GM18861 (cell line): Measurements from ENCODE around the gene FRMD4A.
"Not testable (repeated sequence)": the region's sequence is repeated elsewhere in the genome, so short reads cannot be mapped to it uniquely, and the experiment has no call there.

Source experiments
- ATAC-seq: cut with Tn5 transposase; IDR thresholded peaks from one replicate; pipeline ENCODE4 v1.9.1; 2021; ENCODE audit not compliant: unreplicated experiment

Gene FRMD4A

GRCh38 chr10:14116837-14117236 is 213.9 kb downstream of the FRMD4A start:
- no peak for ATAC-seq

GRCh38 chr10:14116021-14116420 is 214.7 kb downstream of the FRMD4A start:
- no peak for ATAC-seq

DNA sequence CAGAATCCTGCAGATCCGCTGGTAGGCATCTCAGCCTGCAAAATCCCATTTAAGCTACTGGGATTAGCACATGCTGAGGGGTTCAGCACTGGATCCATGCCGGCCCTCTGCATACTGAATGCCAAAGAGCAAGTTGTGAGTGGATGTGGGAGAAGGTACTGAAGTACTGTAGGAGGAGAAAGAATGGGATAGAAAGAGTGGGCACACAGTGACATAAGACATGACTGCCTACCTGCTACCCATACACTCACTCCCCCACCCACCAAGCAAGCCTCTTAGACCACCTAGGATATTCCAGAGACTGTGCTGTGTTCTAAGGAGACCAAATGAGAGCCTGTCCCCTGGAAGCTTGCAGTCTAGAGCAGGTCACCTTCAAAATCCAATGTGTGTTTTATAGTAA is 215.9 kb downstream of the FRMD4A start:
- ATAC-seq, result no peak

- no peak for ATAC-seq
Observed at GRCh38 chr10:14112056-14112455, 218.7 kb downstream of the FRMD4A start.

- ATAC-seq, result no peak
Observed at GRCh38 chr10:14111208-14111607, 219.5 kb downstream of the FRMD4A start.

DNA sequence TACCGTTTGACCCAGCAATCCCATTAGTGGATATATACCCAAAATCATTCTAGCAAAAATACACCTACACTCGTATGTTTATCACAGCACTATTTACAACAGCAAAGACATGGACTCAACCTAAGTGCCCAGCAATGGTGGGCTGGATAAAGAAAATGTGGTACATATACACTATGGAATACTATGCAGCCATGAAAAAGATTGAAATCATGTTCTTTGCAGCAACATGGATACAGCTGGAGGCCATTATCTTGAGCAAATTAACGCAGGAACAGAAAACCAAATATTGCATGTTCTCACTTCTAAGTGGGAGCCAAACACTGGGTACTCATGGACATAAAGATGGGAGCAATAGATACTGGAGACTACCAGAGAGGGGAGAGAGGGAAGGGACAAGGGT is 223.9 kb downstream of the FRMD4A start:
- no peak for ATAC-seq

- no peak for ATAC-seq
Observed at GRCh38 chr10:14102056-14102455, 228.7 kb downstream of the FRMD4A start.

DNA sequence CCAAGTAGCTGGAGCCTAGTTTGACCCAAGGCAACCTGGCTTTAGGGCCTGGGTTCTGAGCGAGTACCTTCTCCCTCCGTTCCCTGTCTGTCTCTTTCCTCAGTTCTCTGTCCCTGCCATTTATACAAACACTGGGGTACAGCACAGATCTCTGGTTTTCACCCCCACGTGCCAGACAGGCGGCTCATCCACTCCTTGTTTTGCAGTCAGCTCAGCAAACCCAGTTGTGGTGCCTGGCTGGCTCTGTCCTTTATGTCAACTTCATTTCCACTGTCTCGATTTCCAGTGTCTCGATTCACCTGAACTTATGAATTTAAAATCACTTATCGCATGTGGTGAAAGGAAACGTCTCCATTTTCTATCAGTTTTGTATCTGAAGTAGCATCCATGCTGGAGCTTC is 230.8 kb downstream of the FRMD4A start:
- no peak for ATAC-seq

- no peak for ATAC-seq
Observed at GRCh38 chr10:14093730-14094484, 236.8 kb downstream of the FRMD4A start.

DNA sequence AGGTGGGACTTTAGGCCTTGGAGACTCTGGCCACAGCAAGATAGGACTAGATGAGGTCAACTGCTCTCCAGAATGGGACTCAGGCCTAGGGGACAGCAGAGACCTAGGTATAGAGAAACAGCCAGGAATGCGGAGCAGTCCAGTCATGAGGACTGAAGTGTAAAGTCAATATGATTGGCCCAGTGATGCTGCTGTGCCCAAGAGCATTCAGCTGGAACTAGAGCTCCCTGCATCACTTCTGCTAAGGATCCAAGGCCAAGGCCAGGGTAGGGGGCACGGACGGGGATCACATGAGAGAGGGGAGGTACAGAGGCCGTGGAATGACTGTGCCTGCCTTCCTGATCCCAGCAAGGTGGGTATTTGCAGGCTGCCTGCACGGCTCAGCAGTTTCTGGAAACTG is 237.9 kb downstream of the FRMD4A start:
- ATAC-seq, result no peak

DNA sequence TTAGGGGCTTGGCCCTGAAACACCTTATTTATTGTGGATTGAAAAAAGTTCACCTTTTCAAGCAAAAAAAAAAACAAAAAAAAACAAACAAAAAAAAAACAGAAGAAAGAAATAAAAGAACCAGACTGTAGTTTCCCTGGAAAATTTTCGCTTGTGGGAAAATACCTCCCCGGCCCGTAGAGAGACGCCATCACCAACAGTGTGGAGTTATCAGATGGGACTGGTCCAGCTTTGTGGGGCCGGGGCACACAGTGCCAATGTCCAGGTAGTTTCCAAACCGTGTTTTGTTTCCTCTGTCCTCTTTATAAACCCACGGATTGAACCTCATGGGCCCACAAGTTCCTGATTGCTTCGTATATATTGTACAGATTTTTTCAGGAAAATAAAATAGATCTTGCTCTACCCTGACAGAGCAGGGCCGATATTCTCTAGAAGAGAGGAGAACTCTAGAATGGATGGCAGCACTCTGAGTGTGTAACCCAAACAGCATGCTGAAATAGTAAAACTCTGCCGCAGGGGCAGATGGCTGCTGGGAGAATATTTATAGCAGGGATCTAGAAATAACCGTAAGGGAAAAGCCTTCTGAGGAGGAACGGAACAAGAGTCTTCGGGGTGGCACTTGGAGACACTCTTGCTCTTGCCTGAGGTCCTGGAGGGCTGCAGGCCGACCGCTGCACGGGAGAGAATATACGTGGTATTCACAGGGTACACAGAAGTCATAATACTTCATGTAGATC is 241.0 kb downstream of the FRMD4A start:
- ATAC-seq, result no peak

DNA sequence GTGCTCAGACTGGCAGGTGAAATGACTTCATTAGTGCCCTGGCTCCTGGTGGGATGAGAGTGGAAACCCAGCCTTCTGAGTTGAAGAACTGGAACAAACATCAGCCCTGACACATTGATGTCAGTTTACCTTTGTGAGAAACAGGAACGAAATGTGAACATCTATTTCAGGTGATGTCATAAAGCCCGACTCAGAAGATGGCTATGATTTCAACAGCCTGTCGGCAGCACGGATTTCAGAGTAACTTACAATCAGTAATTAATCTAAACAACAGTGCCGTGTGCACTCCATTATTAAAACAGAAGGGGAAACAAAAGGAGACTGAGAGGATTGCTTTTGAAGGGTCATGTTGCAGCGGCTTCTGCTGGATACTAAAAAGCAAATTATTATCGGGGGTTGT is 243.2 kb downstream of the FRMD4A start:
- no peak for ATAC-seq

GRCh38 chr10:14086596-14086995 is 244.1 kb downstream of the FRMD4A start:
- ATAC-seq, result no peak

GRCh38 chr10:14084875-14085274 is 245.8 kb downstream of the FRMD4A start:
- no peak for ATAC-seq

- ATAC-seq, result no peak
Observed at GRCh38 chr10:14080795-14081194, 249.9 kb downstream of the FRMD4A start.

GRCh38 chr10:14077430-14077829 is 253.3 kb downstream of the FRMD4A start:
- no peak for ATAC-seq

DNA sequence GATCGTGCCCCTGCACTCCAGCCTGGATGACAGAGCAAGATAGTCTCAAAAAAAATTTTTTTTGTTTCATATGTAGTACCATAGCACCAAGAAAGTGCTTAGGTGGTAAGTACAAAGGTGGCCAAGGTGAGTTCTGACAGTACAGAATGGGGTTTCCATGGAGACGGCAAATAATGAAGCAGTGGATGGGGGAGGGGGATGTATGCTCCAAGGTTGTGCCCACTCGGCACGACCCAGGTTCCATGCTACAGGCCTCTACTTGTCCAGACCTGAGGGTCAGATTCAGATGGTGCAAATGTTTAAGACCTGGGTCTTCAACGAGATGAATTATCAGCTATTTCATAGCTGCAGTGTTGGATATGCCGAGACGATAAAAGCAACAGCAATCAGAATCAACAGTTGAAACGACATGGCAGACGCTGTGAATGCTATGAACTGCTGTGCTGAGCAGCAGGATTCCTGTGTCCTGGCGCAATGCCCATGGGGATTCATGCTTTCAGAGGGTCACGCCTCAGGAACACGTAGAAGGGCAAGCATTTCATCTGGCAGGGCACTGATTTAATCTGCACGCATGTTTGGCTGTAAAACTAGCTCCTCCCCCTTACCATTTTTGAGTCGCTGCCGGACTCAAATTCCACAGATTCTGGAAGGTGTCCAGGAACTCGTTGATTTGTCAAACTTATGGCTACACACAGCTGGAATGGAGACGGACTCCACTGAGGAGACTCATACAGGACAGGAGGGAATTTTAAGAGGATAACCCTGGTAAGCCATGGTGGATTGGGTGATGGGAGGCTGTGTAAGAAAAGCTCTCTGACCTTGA is 256.5 kb downstream of the FRMD4A start:
- no peak for ATAC-seq

GRCh38 chr10:14072541-14072940 is 258.2 kb downstream of the FRMD4A start:
- ATAC-seq, result no peak

- ATAC-seq, result no peak
Observed at GRCh38 chr10:14071956-14072355, 258.8 kb downstream of the FRMD4A start.

DNA sequence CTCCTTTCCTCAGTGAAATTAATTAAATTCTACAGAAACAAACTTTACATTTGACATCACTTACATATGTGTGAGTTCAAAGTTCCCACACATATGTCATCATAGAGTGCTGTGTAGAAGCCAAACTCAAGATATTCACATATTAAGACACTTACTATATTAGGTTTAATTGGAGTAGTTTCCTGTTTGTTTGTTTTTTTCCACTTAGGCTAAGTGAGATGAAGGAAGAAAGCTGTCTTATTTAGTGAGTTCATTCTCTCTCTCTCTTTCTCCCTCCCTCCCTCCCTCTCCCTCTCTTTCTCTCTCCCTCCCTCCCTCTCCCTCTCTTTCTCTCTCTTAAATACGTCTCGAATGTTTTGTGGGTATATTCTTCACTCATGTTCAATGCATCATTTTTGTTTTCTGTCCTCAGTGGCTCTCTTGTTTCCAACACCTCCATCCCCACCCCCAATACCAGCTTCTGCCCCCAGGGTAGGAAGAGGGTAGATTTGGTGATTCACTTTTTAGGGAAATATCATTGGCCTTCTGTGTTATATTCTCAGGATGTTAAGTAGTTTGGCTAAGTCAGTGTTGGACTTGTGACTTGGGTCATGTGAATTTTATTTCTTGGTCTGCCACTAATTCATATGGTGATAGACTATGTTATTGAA is 262.0 kb downstream of the FRMD4A start:
- no peak for ATAC-seq

- not testable (repeated sequence) for ATAC-seq
Observed at GRCh38 chr10:14067638-14068037, 263.1 kb downstream of the FRMD4A start.
